ENCODE data around the gene BCORL1.

DNA sequence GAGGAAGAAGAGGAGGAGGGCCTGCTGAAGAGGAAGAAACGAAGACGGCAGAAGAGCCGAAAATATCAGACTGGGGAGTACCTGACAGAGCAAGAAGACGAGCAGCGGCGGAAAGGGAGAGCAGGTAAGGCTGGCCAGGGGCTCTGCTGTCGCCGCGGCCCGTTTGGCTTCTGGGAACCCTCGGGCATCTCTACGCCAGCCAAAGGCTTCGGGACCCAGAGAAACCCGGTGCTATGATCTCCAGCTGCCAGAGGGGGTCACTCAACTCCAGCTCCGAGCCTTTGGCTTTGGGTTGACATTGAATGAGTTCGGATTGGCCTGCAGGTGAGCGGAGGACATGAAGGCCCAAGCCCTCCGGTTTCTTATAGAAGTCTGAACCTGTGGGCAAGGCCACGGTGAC, 42.8 kb downstream of the BCORL1 start:
- TF ChIP-seq, protein P1, sequence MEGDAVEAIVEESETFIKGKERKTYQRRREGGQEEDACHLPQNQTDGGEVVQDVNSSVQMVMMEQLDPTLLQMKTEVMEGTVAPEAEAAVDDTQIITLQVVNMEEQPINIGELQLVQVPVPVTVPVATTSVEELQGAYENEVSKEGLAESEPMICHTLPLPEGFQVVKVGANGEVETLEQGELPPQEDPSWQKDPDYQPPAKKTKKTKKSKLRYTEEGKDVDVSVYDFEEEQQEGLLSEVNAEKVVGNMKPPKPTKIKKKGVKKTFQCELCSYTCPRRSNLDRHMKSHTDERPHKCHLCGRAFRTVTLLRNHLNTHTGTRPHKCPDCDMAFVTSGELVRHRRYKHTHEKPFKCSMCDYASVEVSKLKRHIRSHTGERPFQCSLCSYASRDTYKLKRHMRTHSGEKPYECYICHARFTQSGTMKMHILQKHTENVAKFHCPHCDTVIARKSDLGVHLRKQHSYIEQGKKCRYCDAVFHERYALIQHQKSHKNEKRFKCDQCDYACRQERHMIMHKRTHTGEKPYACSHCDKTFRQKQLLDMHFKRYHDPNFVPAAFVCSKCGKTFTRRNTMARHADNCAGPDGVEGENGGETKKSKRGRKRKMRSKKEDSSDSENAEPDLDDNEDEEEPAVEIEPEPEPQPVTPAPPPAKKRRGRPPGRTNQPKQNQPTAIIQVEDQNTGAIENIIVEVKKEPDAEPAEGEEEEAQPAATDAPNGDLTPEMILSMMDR (IDR thresholded peaks at IDR 0.05; ENCODE audit: control extremely low read depth in 1 of 3, insufficient read depth in 1 of 3, low read depth in 1 of 3, low read length in 3 of 3), result peak; percentile 37 to 68 (median 54)
- TF ChIP-seq NRF1 (IDR thresholded peaks at IDR 0.05; ENCODE audit: low read depth, low read length), result no peak
- no peak for TF ChIP-seq CHD2 (IDR thresholded peaks at IDR 0.05; ENCODE audit: low read length)
- no peak for TF ChIP-seq TAF1 (IDR thresholded peaks at IDR 0.05; ENCODE audit: low read depth, low read length)
- no peak for TF ChIP-seq POLR2AphosphoS5 (IDR thresholded peaks at IDR 0.05; ENCODE audit: low read depth, low read length)
- no peak for TF ChIP-seq POLR2A (IDR thresholded peaks at IDR 0.05; ENCODE audit: control extremely low read depth in 1 of 2, low read depth in 2 of 2, low read length in 2 of 2)
- TF ChIP-seq EP300 (IDR thresholded peaks at IDR 0.05; ENCODE audit: borderline replicate concordance in 1 of 2, low read depth in 2 of 2, low read length in 2 of 2), result no peak
- TF ChIP-seq EZH2 (IDR thresholded peaks at IDR 0.05; ENCODE audit: low read depth, low read length, severe bottlenecking), result no peak
- no peak for TF ChIP-seq MAFK (IDR thresholded peaks at IDR 0.05; ENCODE audit: low read depth, low read length)
- TF ChIP-seq KDM5A (IDR thresholded peaks at IDR 0.05; ENCODE audit: low read length), result no peak
